Retinal pigment epithelial cell (primary cell): Measurements from ENCODE around the gene PAQR8.
A peak's percentile ranks its signal among the peaks of the same experiment; 100 is the strongest.

ENCODE experiments used
- DNase-seq: peaks from one replicate; pipeline ENCODE4 v3.0.0-alpha.2; 2010; ENCODE audit warnings: low read depth
- H3K4me3 ChIP-seq: 2 replicates; pipeline ENCODE4 v1.5.1; 2011; ENCODE audit warnings: mild to moderate bottlenecking, low read length, control low read depth, moderate library complexity
- CTCF ChIP-seq: conservative IDR thresholded peaks from 2 replicates; pipeline ENCODE4 v1.5.1; 2011; ENCODE audit warnings: low read depth, low read length, control low read depth, inconsistent platforms

The PAQR8 gene

GRCh38 chr6:52417675-52418111 lies 55.7 kb downstream of the PAQR8 start:
- peak; percentile 73 for DNase-seq
- TF ChIP-seq CTCF, result no peak
- no peak overlapping the region for H3K4me3 ChIP-seq

- DNase-seq, result no peak
- no peak for TF ChIP-seq CTCF
- no peak overlapping the region for H3K4me3 ChIP-seq
Observed at GRCh38 chr6:52418606-52419005, 56.7 kb downstream of the PAQR8 start.

- peak within 1 kb of the TSS; percentile 95 for H3K4me3 ChIP-seq
- TF ChIP-seq CTCF, result no peak
- peak; percentile 94 for DNase-seq
Observed at GRCh38 chr6:52419809-52420667, 58.1 kb downstream of the PAQR8 start, which contains the start of gene EFHC1. Gene EFHC1 (plus strand): TSS chr6:52420342. CDS start chr6:52420411, 69 bp downstream.

- TF ChIP-seq CTCF, result no peak
- H3K4me3 ChIP-seq, result peak overlapping the region; percentile 95
- DNase-seq, result no peak
Observed at GRCh38 chr6:52420668-52421358, 58.9 kb downstream of the PAQR8 start.

GRCh38 chr6:52422156-52422555 lies 60.2 kb downstream of the PAQR8 start:
- TF ChIP-seq CTCF, result no peak
- no peak overlapping the region for H3K4me3 ChIP-seq
- no peak for DNase-seq

- no peak for TF ChIP-seq CTCF
- no peak overlapping the region for H3K4me3 ChIP-seq
- DNase-seq, result no peak
Observed at GRCh38 chr6:52423448-52423847, 61.5 kb downstream of the PAQR8 start.
